ENCODE measurements around the gene SETSIP. TPM values are rescaled to one million over a fixed set of nuclear protein-coding genes. Genes with fewer than 3 reads are reported as not detected.

The SETSIP gene, protein sequence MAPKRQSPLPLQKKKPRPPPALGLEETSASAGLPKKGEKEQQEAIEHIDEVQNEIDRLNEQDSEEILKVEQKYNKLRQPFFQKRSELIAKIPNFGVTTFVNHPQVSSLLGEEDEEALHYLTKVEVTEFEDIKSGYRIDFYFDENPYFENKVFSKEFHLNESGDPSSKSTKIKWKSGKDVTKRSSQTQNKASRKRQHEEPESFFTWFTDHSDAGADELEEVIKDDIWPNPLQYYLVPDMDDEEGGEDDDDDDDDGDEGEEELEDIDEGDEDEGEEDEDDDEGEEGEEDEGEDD
- total RNA-seq = not detected

DNA sequence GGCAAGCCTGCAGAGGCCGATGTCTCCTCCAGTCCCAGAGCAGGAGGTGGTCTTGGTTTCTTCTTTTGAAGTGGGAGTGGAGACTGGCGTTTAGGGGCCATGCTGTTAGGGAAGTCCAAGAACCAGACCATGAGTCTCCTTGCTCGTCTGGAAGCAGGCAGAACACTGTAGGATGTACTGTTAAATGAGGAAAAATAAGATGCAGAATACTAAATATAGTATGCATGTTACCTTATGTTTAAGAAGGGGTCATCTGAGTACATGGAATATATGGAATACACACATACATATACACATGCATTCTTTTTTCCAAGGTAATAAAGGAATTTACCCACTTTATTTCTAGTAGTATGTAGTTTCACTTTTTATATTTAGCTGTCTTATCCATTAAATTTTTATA, at the start of gene SETSIP:
TSS of gene SETSIP (minus strand) at position 101 of the 400 bp plus-strand sequence. CDS start at position 101, 0 bp downstream.
- no peaks in the 10 kb centered on the region for H3K36me3 ChIP-seq
- no peak for TF ChIP-seq POLR2A (IDR thresholded peaks at IDR 0.05)
- no peak for TF ChIP-seq EP300 (IDR thresholded peaks at IDR 0.05)
- TF ChIP-seq CTCF (IDR thresholded peaks at IDR 0.05) = no peak
- TF ChIP-seq POLR2AphosphoS5 (IDR thresholded peaks at IDR 0.05) = no peak
- H3K4me1 ChIP-seq = no peaks in the 10 kb centered on the region
- no peaks in the 10 kb centered on the region for H3K27me3 ChIP-seq
- no peaks in the 10 kb centered on the region for H3K9me3 ChIP-seq
- WGBS = 78% methylated on average over 3 of the region's 3 CpGs
- DNase-seq (ENCODE audit: low spot score in 2 of 2) = no peak
- no peak within 1 kb of the TSS for H3K4me3 ChIP-seq
- no peak within 1 kb of the TSS for H3K27ac ChIP-seq

GRCh38 chr1:92123868-92124267, 48.7 kb upstream of the SETSIP start:
- Histone ChIP-seq H3K36me3 (no peaks in the 10 kb centered on the region), H3K27ac (no peak overlapping the region), H3K9me3 (no peaks in the 10 kb centered on the region), H3K4me1 (no peaks in the 10 kb centered on the region), H3K4me3 (no peak overlapping the region), H3K27me3 (no peaks in the 10 kb centered on the region)
- 64% methylated on average over 3 of the region's 3 CpGs for WGBS
- no peak for DNase-seq (ENCODE audit: low spot score in 2 of 2)
- TF ChIP-seq POLR2AphosphoS5 (IDR thresholded peaks at IDR 0.05) (no peak), EP300 (IDR thresholded peaks at IDR 0.05) (no peak), POLR2A (IDR thresholded peaks at IDR 0.05) (no peak), CTCF (IDR thresholded peaks at IDR 0.05) (no peak)

DNA sequence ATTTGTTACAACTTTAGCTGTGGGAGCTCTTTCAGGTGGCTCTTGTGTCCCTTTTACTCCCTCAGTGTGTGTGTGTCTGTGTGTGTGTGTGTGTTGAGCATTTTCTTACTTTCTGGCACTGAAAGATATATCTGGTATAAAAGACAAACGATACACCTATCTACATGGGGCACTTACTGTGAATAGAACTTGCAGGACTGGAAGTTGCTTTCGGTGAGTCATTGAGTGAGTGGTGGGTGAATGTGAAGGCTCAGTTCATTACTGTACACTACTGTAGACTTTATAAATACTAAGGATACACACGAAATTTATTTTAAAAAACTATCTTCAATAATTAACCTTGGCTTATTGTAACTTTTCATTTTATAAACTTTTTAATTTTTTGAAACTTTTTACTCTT, 43.6 kb upstream of the SETSIP start:
- TF ChIP-seq CTCF (IDR thresholded peaks at IDR 0.05) (no peak), EP300 (IDR thresholded peaks at IDR 0.05) (no peak), POLR2A (IDR thresholded peaks at IDR 0.05) (no peak), POLR2AphosphoS5 (IDR thresholded peaks at IDR 0.05) (no peak)
- no peak for DNase-seq (ENCODE audit: low spot score in 2 of 2)
- no peaks in the 10 kb centered on the region for H3K4me1 ChIP-seq
- no peak overlapping the region for H3K27ac ChIP-seq
- no peak overlapping the region for H3K4me3 ChIP-seq
- no peaks in the 10 kb centered on the region for H3K36me3 ChIP-seq
- no peaks in the 10 kb centered on the region for H3K9me3 ChIP-seq
- WGBS = 70% methylated on average over 3 of the region's 3 CpGs
- H3K27me3 ChIP-seq = no peaks in the 10 kb centered on the region

GRCh38 chr1:92117526-92117925, 42.3 kb upstream of the SETSIP start:
- H3K9me3 ChIP-seq = no peaks in the 10 kb centered on the region
- no peak overlapping the region for H3K27ac ChIP-seq
- no peaks in the 10 kb centered on the region for H3K36me3 ChIP-seq
- H3K27me3 ChIP-seq = no peaks in the 10 kb centered on the region
- WGBS = 41% methylated on average over 2 of the region's 2 CpGs
- TF ChIP-seq POLR2AphosphoS5 (IDR thresholded peaks at IDR 0.05) (no peak), EP300 (IDR thresholded peaks at IDR 0.05) (no peak), CTCF (IDR thresholded peaks at IDR 0.05) (no peak), POLR2A (IDR thresholded peaks at IDR 0.05) (no peak)
- no peak overlapping the region for H3K4me3 ChIP-seq
- H3K4me1 ChIP-seq = no peaks in the 10 kb centered on the region
- no peak for DNase-seq (ENCODE audit: low spot score in 2 of 2)

GRCh38 chr1:92108631-92109030, 33.4 kb upstream of the SETSIP start:
- H3K27me3 ChIP-seq = no peaks in the 10 kb centered on the region
- TF ChIP-seq POLR2A (IDR thresholded peaks at IDR 0.05) (no peak), EP300 (IDR thresholded peaks at IDR 0.05) (no peak), CTCF (IDR thresholded peaks at IDR 0.05) (no peak), POLR2AphosphoS5 (IDR thresholded peaks at IDR 0.05) (no peak)
- DNase-seq (ENCODE audit: low spot score in 2 of 2) = no peak
- H3K27ac ChIP-seq = no peak overlapping the region
- 100% methylated on average over 2 of the region's 2 CpGs for WGBS
- H3K9me3 ChIP-seq = no peaks in the 10 kb centered on the region
- H3K4me1 ChIP-seq = no peaks in the 10 kb centered on the region
- peaks cover 6% of the 10 kb centered on the region for H3K36me3 ChIP-seq
- no peak overlapping the region for H3K4me3 ChIP-seq
